ENCODE data around the gene CLK4. TPM values are rescaled to one million over a fixed set of nuclear protein-coding genes. Genes with fewer than 3 reads are reported as not detected.

Gene CLK4
- polyA plus RNA-seq, 4 donors, result 53.4 to 73.3 (median 69.8) TPM

DNA sequence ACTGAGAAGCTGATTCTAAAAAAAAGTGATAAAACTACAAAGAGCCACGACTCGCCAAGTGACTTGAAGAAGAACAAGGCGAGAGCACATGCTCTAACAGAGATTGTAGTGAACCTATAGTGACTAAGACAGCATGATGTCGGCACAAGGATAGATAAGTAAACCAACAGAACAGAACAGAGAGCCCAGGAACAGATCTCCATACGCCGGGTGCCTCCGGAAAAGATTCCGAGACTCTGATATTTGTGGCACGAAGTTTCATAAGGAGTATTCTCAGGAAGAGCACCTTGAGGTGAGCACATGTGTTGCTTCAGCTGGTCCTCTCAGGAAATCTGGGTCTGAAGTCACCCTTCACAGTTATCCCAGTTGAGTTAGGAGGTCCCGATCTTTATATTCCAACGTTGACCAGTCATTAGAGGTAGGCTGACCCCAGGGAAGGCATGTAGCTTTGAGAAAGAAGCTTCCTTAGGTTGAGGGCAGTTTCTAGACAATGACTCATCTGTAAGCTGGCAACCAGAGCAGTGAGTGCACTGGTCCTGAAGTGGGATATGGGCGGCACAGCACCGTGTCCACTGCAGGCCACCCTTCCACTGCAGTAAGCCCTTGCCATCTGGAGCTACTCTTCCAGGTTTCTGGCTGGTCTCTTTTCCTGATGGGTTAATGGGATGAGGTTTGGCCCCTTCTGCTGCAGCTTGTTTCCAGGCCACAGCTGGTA, 13.6 kb upstream of the CLK4 start:
- no peak for DNase-seq (ENCODE audit: low read depth in 4 of 4, low spot score in 3 of 4)

DNA sequence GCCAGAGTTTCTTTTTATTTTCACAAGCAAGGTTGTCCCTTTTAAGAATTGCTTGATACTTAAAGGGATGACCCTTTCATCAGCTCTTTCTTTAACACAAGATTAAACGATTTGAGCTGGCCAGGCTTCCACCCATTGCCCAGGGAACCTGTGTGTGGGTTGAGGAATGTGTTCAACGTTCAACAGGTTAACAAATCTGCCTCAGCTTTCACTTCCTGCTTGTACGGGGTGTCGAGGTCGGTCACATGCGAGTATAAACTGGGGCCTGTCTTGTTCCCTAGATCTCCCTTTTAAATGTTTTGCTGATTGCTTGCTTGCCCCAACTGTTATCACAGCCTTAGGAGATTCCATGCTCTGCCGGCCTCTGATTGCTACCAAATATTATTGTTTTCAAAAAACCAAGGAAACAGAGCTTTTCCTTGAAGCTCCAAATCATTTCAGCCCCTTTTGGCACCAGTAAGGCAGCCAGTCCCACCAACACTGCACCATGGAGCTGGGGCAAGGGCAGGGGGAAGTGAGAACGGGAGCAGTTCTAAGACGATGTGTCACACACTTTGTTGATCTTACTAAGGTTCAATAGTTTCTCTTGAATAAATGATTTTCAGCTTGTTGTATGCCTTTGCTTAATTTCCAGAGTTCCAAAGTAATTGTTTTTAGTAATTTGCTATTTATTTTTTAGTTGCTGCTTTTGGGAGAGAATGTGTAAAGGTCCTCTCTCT, 10.7 kb upstream of the CLK4 start:
- no peak for DNase-seq (ENCODE audit: low read depth in 4 of 4, low spot score in 3 of 4)

DNA sequence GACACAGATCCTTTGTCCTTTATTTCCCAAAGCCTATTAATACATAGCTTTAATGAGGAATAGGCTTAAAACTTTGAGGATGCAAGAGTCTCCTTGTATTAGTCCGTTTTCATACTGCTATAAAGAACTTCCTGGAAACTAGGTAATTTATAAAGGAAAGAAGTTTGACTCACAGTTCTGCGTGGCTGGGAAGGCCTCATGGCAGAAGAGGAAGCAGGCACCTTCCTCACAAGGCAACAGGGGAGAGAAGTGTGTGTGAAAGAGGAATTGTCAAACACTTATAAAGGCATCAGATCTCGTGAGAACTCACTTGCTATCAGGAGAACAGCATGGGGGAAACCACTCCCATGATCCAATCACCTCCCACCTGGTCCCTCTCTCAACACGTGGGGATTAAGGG, 5.4 kb upstream of the CLK4 start:
- DNase-seq (ENCODE audit: low read depth in 4 of 4, low spot score in 3 of 4), result no peak

DNA sequence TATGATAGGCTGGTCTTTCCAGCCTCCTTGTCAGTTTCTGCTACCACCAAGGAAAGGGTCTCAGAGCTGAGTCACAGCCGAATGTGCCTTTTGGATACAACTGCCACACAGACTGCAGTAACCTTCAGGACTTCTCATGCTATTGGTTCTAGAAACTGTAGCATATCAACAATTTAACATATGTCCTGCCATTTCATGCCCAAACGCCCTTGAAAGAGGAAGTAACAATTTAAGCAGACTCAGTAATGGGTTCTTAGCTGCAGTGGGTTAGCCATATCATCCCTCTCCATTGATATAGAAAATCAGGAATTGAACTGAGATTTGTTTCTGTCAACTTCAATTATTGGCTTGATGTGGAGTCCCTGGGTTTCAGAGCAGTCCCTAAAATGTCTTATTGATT, 4.1 kb upstream of the CLK4 start:
- no peak for DNase-seq (ENCODE audit: low read depth in 4 of 4, low spot score in 3 of 4)

DNA sequence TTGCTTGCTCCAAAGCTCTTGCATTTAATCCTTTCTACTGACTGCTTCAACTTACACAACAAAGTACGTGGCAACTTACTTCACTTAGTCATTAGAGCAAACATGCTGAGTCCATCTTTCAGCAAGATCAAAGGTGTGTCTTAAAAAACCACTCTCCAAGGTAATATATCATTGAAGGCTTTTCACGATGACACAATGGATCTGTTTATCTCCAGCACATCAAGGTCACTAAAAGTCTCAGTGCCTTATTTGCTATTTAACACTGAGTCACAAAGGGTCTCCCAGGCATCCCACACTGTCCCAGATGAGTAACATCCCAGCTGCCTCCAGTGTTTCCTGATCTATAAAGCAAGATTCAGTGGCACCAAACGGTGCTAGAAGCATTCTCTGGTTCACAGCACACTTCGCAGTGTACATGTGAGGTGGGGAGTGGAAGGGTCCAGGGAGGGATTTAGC, 3.7 kb upstream of the CLK4 start:
- no peak for DNase-seq (ENCODE audit: low read depth in 4 of 4, low spot score in 3 of 4)

DNA sequence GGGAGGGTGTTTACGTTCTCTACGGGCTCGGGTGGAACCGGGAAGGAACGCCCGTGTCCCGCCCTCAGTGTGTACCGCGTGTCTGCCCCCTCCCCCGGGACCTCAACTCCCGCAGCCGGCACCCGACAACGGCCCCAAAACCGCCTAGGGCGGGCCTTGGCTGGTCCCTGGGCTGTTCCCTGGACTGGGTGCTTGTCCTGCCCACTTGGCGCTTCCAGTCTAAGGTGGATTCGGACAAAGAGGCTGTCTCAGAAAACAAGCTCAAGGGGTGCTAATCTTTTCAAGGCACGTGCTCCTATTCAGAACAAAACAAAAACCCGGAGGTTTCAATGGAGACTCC, 379 bp upstream of the CLK4 start:
- peak; percentile 27 to 35 (median 30) for DNase-seq (ENCODE audit: low read depth in 4 of 4, low spot score in 3 of 4)

DNA sequence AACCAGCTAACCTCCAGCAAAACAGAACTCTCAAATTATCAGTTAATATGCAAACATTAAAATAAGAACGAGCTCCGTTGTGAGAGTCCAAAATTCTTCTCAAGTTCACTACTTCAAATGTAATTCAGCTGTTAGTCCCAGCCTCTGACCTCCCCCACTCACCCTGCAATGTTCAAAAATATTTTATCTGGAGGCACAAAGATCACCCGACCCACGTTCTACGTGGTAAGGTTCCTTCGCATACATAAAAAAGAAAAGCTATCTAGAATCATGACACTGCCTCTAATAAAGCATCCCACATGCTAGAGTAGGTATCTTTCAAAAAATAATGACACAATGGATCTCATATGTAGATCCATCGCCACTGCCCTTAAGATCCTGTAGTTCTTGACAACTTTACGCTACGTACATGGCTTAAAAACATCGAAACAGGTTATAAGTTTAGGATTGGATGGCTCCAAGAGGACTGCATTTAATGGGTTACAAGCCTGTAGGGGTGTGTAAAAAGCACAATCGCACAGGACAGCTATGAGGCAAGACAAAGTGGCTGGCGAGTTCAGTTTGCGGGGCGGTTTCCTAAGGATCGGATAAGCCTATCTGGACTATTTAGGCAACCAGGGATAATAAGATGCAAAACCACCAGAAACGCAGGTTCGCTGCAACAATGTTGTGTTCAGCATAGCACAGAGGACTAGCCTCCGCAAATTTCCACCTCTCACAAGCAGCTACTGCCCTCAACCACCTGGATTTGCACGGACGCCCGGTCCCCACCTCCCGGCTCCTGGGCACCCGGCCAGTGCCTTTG, 969 bp downstream of the CLK4 start:
- DNase-seq (ENCODE audit: low read depth in 4 of 4, low spot score in 3 of 4), result peak in 2 of 4 donors; percentile 20 to 49

DNA sequence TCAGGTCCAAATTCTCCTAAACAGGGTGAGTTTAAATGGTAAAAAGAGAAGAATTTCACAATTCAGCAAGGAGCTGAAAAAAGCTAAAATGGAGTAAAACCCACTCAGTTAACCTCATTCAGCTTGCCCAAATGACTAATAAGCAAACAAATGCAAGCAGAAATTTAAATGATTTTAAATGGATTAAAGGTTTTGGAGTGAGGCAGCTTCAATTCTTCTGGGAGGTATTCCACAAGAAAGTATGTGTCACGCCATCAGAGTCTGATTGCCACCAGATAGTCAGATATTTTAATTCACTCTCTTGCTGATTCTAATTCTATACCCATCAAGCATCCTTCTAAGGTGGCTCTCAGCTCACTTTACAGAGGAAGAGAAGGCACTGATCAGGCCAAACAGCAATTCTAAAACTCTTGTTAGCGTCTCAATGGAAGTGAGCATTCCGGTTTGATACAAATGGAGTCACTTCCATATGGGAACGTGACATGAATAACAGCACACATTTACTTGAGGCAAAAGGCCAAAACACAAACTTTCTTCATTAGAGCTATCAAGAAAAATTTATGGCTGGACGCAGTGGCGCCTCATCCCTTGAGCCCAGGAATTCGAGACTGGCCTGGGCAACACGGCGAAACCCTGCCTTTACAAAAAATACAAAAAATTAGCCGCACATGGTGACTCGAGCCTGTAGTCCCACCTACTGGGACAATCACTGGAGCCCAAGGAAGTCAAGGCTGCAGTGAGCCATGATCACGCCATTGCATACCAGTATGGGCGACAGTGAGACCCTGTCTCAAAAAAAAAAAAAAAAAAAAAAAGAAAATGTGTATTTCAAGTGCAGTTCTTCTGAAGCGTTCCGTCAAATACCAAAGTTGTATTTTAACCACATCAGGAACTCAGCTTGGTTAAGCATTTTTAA, 2.0 kb downstream of the CLK4 start:
- peak in 3 of 4 donors; percentile 25 to 28 (median 26) for DNase-seq (ENCODE audit: low read depth in 4 of 4, low spot score in 3 of 4)

DNA sequence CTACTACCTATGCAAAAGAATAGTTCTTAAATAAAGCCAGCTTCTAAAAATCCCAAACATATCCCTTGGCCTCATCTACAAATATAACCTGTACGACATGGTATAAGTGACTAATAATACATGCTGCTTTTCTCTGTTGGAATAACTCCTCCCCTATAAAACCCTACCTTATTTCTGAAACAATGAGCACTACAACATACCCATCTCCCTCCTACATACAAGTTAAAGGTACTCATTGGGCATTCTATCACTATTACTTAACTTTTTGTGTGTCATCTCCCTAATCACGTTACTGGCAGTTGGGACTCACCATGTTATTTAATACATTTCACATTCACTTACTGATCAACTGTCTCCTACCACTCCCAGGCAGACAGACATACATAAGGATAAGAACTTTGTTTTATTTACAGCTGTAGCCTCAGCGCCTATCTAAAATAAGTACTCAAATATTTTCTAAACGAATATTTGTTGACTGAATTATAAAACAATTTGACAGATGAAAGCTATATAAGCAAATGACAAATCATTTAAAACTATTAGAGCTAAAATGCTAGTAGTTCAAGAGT, 4.1 kb downstream of the CLK4 start:
- no peak for DNase-seq (ENCODE audit: low read depth in 4 of 4, low spot score in 3 of 4)

DNA sequence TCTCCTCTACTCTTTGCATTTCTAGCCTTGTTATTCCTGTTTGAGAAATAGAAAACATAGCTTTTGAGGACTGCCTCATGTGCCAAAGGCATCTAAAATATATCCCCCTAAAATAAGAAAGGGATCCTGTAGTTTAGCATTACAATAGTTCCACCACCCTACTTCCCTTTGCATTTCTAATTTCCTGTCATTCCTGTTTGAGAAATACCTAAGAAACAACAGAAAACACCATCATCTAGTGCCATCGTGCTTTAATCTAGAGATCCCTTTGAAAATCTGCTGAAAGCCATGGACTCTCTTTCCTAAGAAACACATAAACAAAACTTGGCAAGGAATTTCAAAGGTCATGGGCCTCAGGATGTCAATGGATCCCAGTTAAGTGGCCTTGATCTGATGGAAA, 7.5 kb downstream of the CLK4 start:
- DNase-seq (ENCODE audit: low read depth in 4 of 4, low spot score in 3 of 4), result no peak

DNA sequence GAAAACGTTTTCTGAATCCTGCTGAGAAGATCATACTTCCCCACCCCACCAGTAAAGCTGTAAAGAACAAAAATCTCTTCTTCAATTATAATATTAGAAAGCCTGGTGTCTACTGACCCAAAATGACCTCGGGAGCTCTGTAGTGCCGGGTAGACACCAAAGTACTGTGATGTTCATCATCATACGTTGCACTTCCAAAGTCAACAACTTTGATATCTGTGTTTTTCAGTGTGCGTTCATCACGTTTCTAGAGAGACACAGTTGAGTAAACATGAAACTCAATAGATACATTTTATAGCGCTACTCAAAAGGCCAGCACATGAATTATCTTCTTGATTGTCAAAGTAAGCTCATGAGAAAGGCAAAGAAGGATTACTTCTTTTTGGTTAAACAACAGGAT, 14.6 kb downstream of the CLK4 start:
- DNase-seq (ENCODE audit: low read depth in 4 of 4, low spot score in 3 of 4), result no peak

DNA sequence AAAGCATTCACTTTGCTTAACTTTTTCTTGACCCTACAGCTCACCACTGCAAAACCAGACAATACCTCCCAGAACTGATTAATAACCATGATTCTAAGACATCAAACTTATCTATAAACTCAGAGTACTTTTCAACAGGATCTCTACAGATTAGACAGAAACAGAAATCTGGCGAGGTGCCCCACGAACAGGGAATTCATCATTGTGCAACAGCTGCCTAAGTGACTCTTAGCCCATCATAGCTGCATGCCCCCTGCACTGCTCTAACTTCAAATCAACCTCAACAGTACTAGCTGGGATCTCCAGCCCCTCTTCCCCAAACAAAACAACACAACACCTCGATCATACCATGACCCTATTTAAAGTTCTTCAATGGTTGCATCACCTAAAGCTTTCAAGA, 20.6 kb downstream of the CLK4 start:
- no peak for DNase-seq (ENCODE audit: low read depth in 4 of 4, low spot score in 3 of 4)

DNA sequence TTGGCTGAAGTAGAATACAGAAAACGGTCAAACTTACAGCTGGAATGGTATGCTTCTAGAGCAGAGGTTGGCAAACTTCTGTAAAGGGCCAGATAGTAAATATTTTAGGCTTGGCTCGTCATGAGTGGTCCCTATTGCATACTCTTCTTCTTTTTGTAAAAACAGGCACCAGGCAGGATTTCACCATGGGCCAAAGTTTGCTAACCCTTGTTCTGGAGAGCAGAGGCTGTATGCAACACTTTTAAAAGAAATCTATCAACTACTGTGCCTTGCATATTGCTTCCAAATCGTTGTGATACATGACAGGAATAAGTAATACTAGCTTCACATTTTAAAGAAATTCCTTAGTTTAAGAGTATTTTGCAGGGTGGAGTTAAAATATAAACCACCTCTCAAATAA, 21.1 kb downstream of the CLK4 start:
- DNase-seq (ENCODE audit: low read depth in 4 of 4, low spot score in 3 of 4), result no peak

DNA sequence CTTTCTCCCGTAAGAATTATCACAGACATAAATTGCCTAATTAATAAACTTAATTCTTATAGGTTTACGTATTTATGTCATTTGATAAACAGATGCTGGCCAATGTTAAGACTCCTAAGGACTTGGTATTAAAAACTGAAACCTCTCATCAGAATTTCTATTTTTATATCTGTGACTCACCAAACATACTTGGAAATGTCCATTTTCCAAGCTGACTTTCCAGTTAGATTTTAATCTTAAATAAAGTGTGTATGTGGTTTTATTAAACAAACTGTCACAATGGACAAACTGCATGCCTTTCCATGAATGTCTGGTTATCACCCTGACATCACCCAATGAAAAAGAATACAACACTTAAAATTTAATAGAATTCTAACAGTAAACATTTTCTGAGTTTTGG, 24.1 kb downstream of the CLK4 start:
- no peak for DNase-seq (ENCODE audit: low read depth in 4 of 4, low spot score in 3 of 4)

DNA sequence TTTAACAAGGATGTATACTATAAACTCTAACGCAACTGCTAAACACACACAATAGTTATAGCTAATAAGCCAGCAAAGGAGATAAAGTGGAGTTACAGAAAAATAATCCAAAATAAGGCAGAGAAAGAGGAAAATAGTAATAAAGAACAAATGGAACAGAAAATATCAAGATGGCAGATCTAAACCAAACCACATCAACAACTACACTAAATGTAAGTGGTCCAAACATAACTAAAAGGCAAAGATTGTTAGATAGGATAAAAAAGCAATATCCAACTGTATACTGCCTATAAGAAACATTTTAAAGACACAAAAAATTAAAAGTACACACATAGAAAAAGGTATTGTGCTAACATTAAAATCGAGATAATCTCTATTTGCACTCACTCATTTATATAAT, 31.1 kb downstream of the CLK4 start:
- DNase-seq (ENCODE audit: low read depth in 4 of 4, low spot score in 3 of 4), result no peak

DNA sequence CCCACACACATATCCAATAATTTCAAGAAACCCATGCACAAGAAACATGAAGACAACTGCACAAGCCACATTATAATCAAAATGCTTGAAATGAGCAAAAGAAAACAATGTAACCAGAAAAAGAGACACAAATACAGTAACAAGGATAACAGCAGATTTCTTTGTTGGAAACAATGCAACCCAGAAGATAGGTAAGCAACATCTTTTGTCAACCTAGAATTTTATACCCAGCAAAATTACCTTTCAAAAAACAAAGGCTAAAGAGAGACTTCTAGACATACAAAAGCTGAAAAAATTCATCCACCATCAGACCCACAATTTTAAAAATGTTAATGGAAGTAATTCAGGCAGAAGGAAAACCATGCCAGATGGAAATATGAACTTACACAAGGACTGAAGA, 31.7 kb downstream of the CLK4 start:
- no peak for DNase-seq (ENCODE audit: low read depth in 4 of 4, low spot score in 3 of 4)

DNA sequence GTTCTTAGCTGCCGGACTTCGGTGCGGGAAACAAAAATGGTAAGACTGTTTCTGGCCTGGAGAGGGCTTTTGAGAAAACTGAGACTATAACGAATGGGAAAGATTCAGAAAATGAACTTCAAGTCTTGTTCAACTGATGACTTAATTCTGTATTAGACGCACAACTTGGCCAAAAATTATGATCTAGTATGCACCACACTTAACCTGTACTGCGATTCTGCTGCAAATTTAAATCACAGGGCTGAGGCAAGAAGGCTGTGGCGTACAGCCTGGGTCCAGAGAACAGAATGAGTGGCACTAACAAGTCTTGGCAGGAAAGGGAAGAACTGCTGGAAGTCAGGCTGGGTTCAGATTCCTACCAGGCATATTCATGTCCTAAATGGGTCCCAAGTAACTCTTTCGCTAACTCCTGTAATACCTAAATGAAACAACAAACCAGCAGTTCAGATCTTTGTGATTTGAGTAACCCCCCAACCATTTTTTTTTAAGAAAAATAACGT, 35.9 kb downstream of the CLK4 start:
- no peak for DNase-seq (ENCODE audit: low read depth in 4 of 4, low spot score in 3 of 4)

DNA sequence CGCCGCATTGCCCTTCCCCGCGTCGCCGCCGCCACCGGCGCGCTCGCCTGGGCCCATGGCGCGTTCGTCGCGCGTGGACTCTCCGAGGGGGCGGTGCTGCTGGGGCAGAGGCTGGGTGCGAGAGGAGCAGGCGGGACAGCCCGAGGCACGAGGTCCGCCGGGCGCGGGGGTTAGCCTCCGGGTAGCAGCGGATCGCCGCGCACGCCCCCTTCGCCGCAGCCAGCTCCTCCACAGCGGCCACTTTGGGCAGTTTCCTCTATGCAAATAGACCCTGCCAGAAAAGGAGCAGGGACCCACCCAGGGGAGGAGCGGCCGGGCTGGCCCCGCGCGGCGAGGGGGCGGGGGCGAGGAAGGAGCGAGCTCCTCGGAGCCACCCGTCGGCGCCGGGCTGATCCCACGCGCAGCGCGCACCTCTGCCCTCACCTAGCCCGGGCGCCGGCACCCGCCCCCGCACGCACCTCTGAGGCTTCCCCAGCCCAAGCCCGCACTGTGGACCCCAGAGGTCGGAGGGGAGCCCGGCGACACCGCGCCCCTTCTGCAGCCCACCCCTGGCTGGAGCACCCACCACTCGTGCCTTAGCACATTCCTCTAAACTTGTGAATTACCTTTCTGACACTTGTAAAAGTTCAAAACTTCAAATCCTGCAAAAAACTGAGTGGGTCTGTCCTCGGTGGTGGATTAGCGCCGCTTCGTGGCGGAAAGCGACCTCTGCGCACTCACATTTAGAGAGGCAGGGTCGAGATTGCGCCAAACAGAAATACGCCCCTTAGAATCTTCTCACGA, 36.5 kb downstream of the CLK4 start, which contains the start of gene COL23A1:
Gene COL23A1, minus strand, starts transcription at position 253 of the 783 bp plus-strand sequence.
- DNase-seq (ENCODE audit: low read depth in 4 of 4, low spot score in 3 of 4), result peak in 3 of 4 donors; percentile 59 to 65 (median 63)
